Small intestine (tissue), 7 donors: ENCODE measurements around the gene ERVW-1. TPM values are rescaled to one million over a fixed set of nuclear protein-coding genes. Genes with fewer than 3 reads are reported as not detected.
"Not testable (repeated sequence)": the region's sequence is repeated elsewhere in the genome, so short reads cannot be mapped to it uniquely, and the experiment has no call there.

Experiments used
- DNase-seq, 2 donors: peaks; one replicate each; pipeline versions ENCODE4 v3.0.0 to v3.0.0-alpha.2; 2013
- FAIRE-seq: peaks from 2 replicates; lab custom pipeline; 2012; peaks lifted over from hg19 to GRCh38; lab: Jason Lieb, UNC
- H3K27ac ChIP-seq, 3 donors: one replicate each; pipeline ENCODE4 v1.5.1; 2013; ENCODE audit warnings: low read length in 2 of 3, mild to moderate bottlenecking in 2 of 3, control low read depth in 1 of 3, inconsistent platforms in 1 of 3, low read depth in 1 of 3, moderate library complexity in 1 of 3
- H3K27me3 ChIP-seq, 3 donors: one replicate each; pipeline ENCODE4 v1.6.1; 2013; ENCODE audit warnings: low read length in 3 of 3, inconsistent platforms in 1 of 3; ENCODE audit not compliant: control insufficient read depth in 3 of 3, insufficient read depth in 3 of 3
- H3K36me3 ChIP-seq, 3 donors: one replicate each; pipeline ENCODE4 v1.6.1; 2013; ENCODE audit warnings: low read length in 3 of 3, inconsistent platforms in 1 of 3, low read depth in 1 of 3, mild to moderate bottlenecking in 1 of 3, moderate library complexity in 1 of 3; ENCODE audit not compliant: control insufficient read depth in 3 of 3, insufficient read depth in 2 of 3
- H3K4me1 ChIP-seq, 3 donors: one replicate each; pipeline ENCODE4 v1.6.1; 2013; ENCODE audit warnings: low read length in 2 of 3, inconsistent platforms in 1 of 3, low read depth in 1 of 3, mild to moderate bottlenecking in 1 of 3, moderate library complexity in 1 of 3; ENCODE audit not compliant: control insufficient read depth in 3 of 3, insufficient read depth in 2 of 3
- H3K4me3 ChIP-seq, 3 donors: one replicate each; pipeline ENCODE4 v1.5.1; 2013; ENCODE audit warnings: low read length in 3 of 3, control low read depth in 1 of 3, inconsistent platforms in 1 of 3, low read depth in 1 of 3, mild to moderate bottlenecking in 1 of 3, moderate library complexity in 1 of 3
- H3K9me3 ChIP-seq, 2 donors: one replicate each; pipeline ENCODE4 v1.6.1; 2013; ENCODE audit warnings: low read depth in 1 of 2, low read length in 1 of 2; ENCODE audit not compliant: control insufficient read depth in 2 of 2, insufficient read depth in 1 of 2
- WGBS, 3 donors: extraction: QIAGEN DNeasy Blood & Tissue Kit; methylation state at CpG; one replicate each; pipeline ENCODE4 v1.1.7; 2013; 5-methylcytosine and 5-hydroxymethylcytosine counted together
- polyA plus RNA-seq, 4 donors: library from polyadenylated mRNA; stranded (reverse) in 3 of 4; unstranded in 1 of 4; fragments of 200-250 nt in 3 of 4; fragments of 120-200 nt in 1 of 4; gene quantifications; one replicate each; pipeline versions ENCODE4 v1.2.1 to v1.2.3, GENCODE V29; 2013
- donor health status: healthy with polysubstance abuse.
- donor health status: control.
- donor health status: control.
- donor health status: Bipolar disorder and iron deficiency.
- donor health status: healthy.

Gene ERVW-1
- polyA plus RNA-seq, 4 donors = 0.01 to 0.93 TPM; not detected in 2

GRCh38 chr7:92447345-92448204 is 30.2 kb downstream of the ERVW-1 start, which contains the start of gene GATAD1:
TSS of gene GATAD1 (plus strand) at chr7:92447482. CDS start at chr7:92447730, 248 bp downstream.
- Histone ChIP-seq H3K4me3 (peak within 1 kb of the TSS; percentile 80 to 98 (median 95)), H3K27me3 (no peaks in the 10 kb centered on the region), H3K27ac (peak within 1 kb of the TSS; percentile 95 to 99 (median 98)), H3K9me3 (peaks cover 0 to under 1% of the 10 kb centered on the region in 2 donors), H3K4me1 (peaks cover 1 to 12% (median 2%) of the 10 kb centered on the region in 3 donors), H3K36me3 (peaks cover 0 to 7% (median 5%) of the 10 kb centered on the region in 3 donors)
- 0 to 1% (median 0%) methylated on average over 74 to 87 of the region's 87 CpGs for WGBS, 3 donors
- FAIRE-seq = no peak
- DNase-seq = peak; percentile 91 to 95

- Histone ChIP-seq H3K27me3 (no peaks in the 10 kb centered on the region), H3K4me1 (peaks cover 1 to 12% (median 2%) of the 10 kb centered on the region in 3 donors), H3K27ac (peak overlapping the region in 2 of 3 donors; percentile 95 to 98), H3K36me3 (peaks cover 0 to 3% (median 0%) of the 10 kb centered on the region in 3 donors), H3K4me3 (peak overlapping the region; percentile 80 to 98 (median 95)), H3K9me3 (peaks cover 0 to 8% of the 10 kb centered on the region in 2 donors)
- FAIRE-seq = no peak
- 53 to 56% (median 56%) methylated on average over 21 of the region's 21 CpGs for WGBS, 3 donors
- DNase-seq = no peak
These were observed 30.8 kb downstream of the ERVW-1 start for GRCh38 chr7:92446869-92447344.

- not testable (repeated sequence) for H3K36me3 ChIP-seq, H3K4me3 ChIP-seq, H3K27me3 ChIP-seq, H3K9me3 ChIP-seq, DNase-seq, H3K27ac ChIP-seq, FAIRE-seq, H3K4me1 ChIP-seq
- 46 to 65% (median 53%) methylated on average over 2 of the region's 2 CpGs for WGBS, 3 donors
These were observed 35.0 kb downstream of the ERVW-1 start for GRCh38 chr7:92442720-92443119.

- 67 to 79% (median 76%) methylated on average over 6 of the region's 6 CpGs for WGBS, 3 donors
- Histone ChIP-seq H3K27ac (no peak overlapping the region), H3K27me3 (no peaks in the 10 kb centered on the region), H3K4me1 (no peaks in the 10 kb centered on the region), H3K9me3 (peaks cover 0 to 9% of the 10 kb centered on the region in 2 donors), H3K36me3 (no peaks in the 10 kb centered on the region), H3K4me3 (no peak overlapping the region)
- no peak for FAIRE-seq
- no peak for DNase-seq
These were observed 39.7 kb downstream of the ERVW-1 start for GRCh38 chr7:92437956-92438491.

GRCh38 chr7:92436612-92437445 is 40.9 kb downstream of the ERVW-1 start:
- H3K36me3 ChIP-seq = no peaks in the 10 kb centered on the region
- no peak overlapping the region for H3K27ac ChIP-seq
- no peaks in the 10 kb centered on the region for H3K4me1 ChIP-seq
- 67 to 82% (median 81%) methylated on average over 7 of the region's 7 CpGs for WGBS, 3 donors
- no peak for DNase-seq
- FAIRE-seq = no peak
- H3K9me3 ChIP-seq = peaks cover 0 to under 1% of the 10 kb centered on the region in 2 donors
- no peaks in the 10 kb centered on the region for H3K27me3 ChIP-seq
- no peak overlapping the region for H3K4me3 ChIP-seq

GRCh38 chr7:92435542-92435941 is 42.2 kb downstream of the ERVW-1 start:
- H3K27me3 ChIP-seq = no peaks in the 10 kb centered on the region
- H3K4me1 ChIP-seq = no peaks in the 10 kb centered on the region
- no peak overlapping the region for H3K4me3 ChIP-seq
- H3K27ac ChIP-seq = no peak overlapping the region
- FAIRE-seq (no peak), DNase-seq (no peak)
- WGBS, 3 donors = 95 to 98% (median 95%) methylated on average over 2 of the region's 2 CpGs
- no peaks in the 10 kb centered on the region for H3K9me3 ChIP-seq
- no peaks in the 10 kb centered on the region for H3K36me3 ChIP-seq

- Histone ChIP-seq H3K36me3 (no peaks in the 10 kb centered on the region), H3K9me3 (no peaks in the 10 kb centered on the region), H3K4me3 (no peak overlapping the region), H3K27me3 (no peaks in the 10 kb centered on the region), H3K27ac (no peak overlapping the region), H3K4me1 (no peaks in the 10 kb centered on the region)
- FAIRE-seq (no peak), DNase-seq (no peak)
- WGBS, 3 donors = 92 to 95% (median 94%) methylated on average over 8 of the region's 8 CpGs
These were observed 44.7 kb downstream of the ERVW-1 start for GRCh38 chr7:92433019-92433418.
